ENCODE data around the gene EZH2.

- TF ChIP-seq, protein P1, sequence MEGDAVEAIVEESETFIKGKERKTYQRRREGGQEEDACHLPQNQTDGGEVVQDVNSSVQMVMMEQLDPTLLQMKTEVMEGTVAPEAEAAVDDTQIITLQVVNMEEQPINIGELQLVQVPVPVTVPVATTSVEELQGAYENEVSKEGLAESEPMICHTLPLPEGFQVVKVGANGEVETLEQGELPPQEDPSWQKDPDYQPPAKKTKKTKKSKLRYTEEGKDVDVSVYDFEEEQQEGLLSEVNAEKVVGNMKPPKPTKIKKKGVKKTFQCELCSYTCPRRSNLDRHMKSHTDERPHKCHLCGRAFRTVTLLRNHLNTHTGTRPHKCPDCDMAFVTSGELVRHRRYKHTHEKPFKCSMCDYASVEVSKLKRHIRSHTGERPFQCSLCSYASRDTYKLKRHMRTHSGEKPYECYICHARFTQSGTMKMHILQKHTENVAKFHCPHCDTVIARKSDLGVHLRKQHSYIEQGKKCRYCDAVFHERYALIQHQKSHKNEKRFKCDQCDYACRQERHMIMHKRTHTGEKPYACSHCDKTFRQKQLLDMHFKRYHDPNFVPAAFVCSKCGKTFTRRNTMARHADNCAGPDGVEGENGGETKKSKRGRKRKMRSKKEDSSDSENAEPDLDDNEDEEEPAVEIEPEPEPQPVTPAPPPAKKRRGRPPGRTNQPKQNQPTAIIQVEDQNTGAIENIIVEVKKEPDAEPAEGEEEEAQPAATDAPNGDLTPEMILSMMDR (IDR thresholded peaks at IDR 0.05; ENCODE audit: insufficient read depth, low read depth, low read length): no peak
- TF ChIP-seq EZH2 (IDR thresholded peaks at IDR 0.05; ENCODE audit: insufficient read depth, low read length): no peak
Observed at GRCh38 chr7:148790131-148790726, 93.9 kb downstream of the EZH2 start.

Measured in astrocyte (in vitro differentiated cells and primary cell).